H1 (cell line): ENCODE data around the gene GPA33. TPM values are rescaled to one million over a fixed set of nuclear protein-coding genes. Genes with fewer than 3 reads are reported as not detected.
A peak's percentile ranks its signal among the peaks of the same experiment; 100 is the strongest.

Source experiments
- CTCF ChIA-PET: fragments of 300-600 bp; sonication (Branson Sonifier 250); formaldehyde crosslinking; loops from one replicate; lab custom pipeline; 2021; ENCODE audit not compliant: partially characterized antibody; lab: Charles Lee
- POLR2A ChIA-PET: fragments of 300-600 bp; sonication (Branson Sonifier 250); formaldehyde crosslinking; loops from one replicate; lab custom pipeline; 2021; ENCODE audit warnings: inconsistent platforms; ENCODE audit not compliant: partially characterized antibody; lab: Charles Lee
- DNase-seq, 2 experiments: peaks; one replicate each; pipeline versions ENCODE4 v3.0.0 to v3.0.0-alpha.2; 2010 to 2022; ENCODE audit warnings: low spot score in 2 of 2, low read depth in 1 of 2, mixed read lengths in 1 of 2
- FAIRE-seq: peaks from 2 replicates; lab custom pipeline; 2011; peaks lifted over from hg19 to GRCh38; lab: Jason Lieb, UNC
- H2AFZ ChIP-seq: 2 replicates; pipeline ENCODE4 v1.8.1; 2012; ENCODE audit warnings: low read length, inconsistent platforms
- H2AK5ac ChIP-seq: 2 replicates; pipeline ENCODE4 v1.6.1; 2013; ENCODE audit warnings: low read depth, low read length
- H2BK120ac ChIP-seq: replicated peaks from 2 replicates; pipeline ENCODE3; 2013; ENCODE audit warnings: low read depth, low read length, inconsistent platforms
- H2BK12ac ChIP-seq: 2 replicates; pipeline ENCODE4 v1.6.1; 2013; ENCODE audit warnings: low read depth, low read length
- H2BK15ac ChIP-seq: 2 replicates; pipeline ENCODE4 v1.6.1; 2013; ENCODE audit warnings: low read length
- H2BK20ac ChIP-seq: 2 replicates; pipeline ENCODE4 v1.6.1; 2013; ENCODE audit warnings: low read length
- H2BK5ac ChIP-seq: 2 replicates; pipeline ENCODE4 v1.6.1; 2013; ENCODE audit warnings: low read depth, low read length
- H3K14ac ChIP-seq: 2 replicates; pipeline ENCODE4 v1.6.1; 2013; ENCODE audit warnings: inconsistent platforms; ENCODE audit not compliant: insufficient read length
- H3K18ac ChIP-seq: 2 replicates; pipeline ENCODE4 v1.6.1; 2013; ENCODE audit warnings: low read length; ENCODE audit errors: extremely low read depth
- H3K23ac ChIP-seq: 2 replicates; pipeline ENCODE4 v1.6.1; 2013; ENCODE audit warnings: inconsistent platforms; ENCODE audit not compliant: insufficient read length
- H3K23me2 ChIP-seq: 2 replicates; pipeline ENCODE4 v1.6.1; 2013; ENCODE audit warnings: low read depth, low read length
- H3K27ac ChIP-seq: 2 replicates; pipeline ENCODE4 v1.6.1; 2011; ENCODE audit warnings: low read depth, low read length, inconsistent platforms
- H3K27me3 ChIP-seq, 4 experiments: replicated peaks in 1 of 4; 1 replicate in 1 of 4; 2 replicates in 3 of 4; pipeline versions ENCODE4 v1.6.1 to v1.8.1; 2011 to 2013; ENCODE audit warnings: low read length in 3 of 4, mild to moderate bottlenecking in 3 of 4, inconsistent platforms in 2 of 4, mixed read lengths in 2 of 4, moderate library complexity in 1 of 4; ENCODE audit not compliant: control insufficient read depth in 3 of 4, insufficient read depth in 3 of 4; ENCODE audit errors: extremely low read depth in 1 of 4
- H3K36me3 ChIP-seq, 4 experiments: 2 replicates each; pipeline versions ENCODE4 v1.6.1 to v1.8.1; 2011 to 2013; ENCODE audit warnings: mild to moderate bottlenecking in 4 of 4, low read length in 3 of 4, moderate library complexity in 2 of 4, control low read depth in 1 of 4, inconsistent platforms in 1 of 4; ENCODE audit not compliant: insufficient read depth in 4 of 4, control insufficient read depth in 2 of 4
- H3K4ac ChIP-seq: replicated peaks from 2 replicates; pipeline ENCODE3; 2013; ENCODE audit warnings: low read length, low read depth, mixed read lengths, inconsistent platforms; ENCODE audit not compliant: insufficient read length
- H3K4me1 ChIP-seq, 4 experiments: replicated peaks in 1 of 4; 1 replicate in 1 of 4; 2 replicates in 3 of 4; pipeline versions ENCODE4 v1.6.1 to v1.8.1; 2011 to 2013; ENCODE audit warnings: low read length in 3 of 4, inconsistent platforms in 2 of 4, mixed read lengths in 1 of 4; ENCODE audit not compliant: insufficient read depth in 4 of 4, control insufficient read depth in 3 of 4
- H3K4me2 ChIP-seq, 2 experiments: 2 replicates each; pipeline versions ENCODE4 v1.6.1 to v1.8.1; 2011 to 2013; ENCODE audit warnings: low read depth in 2 of 2, low read length in 2 of 2, control low read depth in 1 of 2, inconsistent platforms in 1 of 2, mild to moderate bottlenecking in 1 of 2; ENCODE audit not compliant: insufficient read depth in 1 of 2
- H3K4me3 ChIP-seq, 4 experiments: fragments of 200-600, 300-600 bp in 1 of 4; sonication (generic), shearing (Covaris generic), sonication (Bioruptor Twin) in 1 of 4; 2 replicates each; pipeline versions ENCODE4 v1.5.1 to v1.8.1; 2011 to 2016; ENCODE audit warnings: low read length in 4 of 4, low read depth in 3 of 4, control low read depth in 2 of 4, inconsistent platforms in 2 of 4, mild to moderate bottlenecking in 2 of 4, mixed read lengths in 1 of 4, moderate library complexity in 1 of 4; ENCODE audit not compliant: insufficient read depth in 2 of 4; ENCODE audit errors: extremely low read depth in 1 of 4
- H3K56ac ChIP-seq: replicated peaks from 2 replicates; pipeline ENCODE3; 2013; ENCODE audit warnings: low read depth, mild to moderate bottlenecking, mixed read lengths, low read length, inconsistent platforms; ENCODE audit not compliant: insufficient read length
- H3K79me1 ChIP-seq: 2 replicates; pipeline ENCODE4 v1.6.1; 2013; ENCODE audit warnings: low read depth, low read length, control low read depth
- H3K79me2 ChIP-seq, 2 experiments: 2 replicates each; pipeline versions ENCODE4 v1.6.1 to v1.8.1; 2012 to 2013; ENCODE audit warnings: low read length in 2 of 2, mild to moderate bottlenecking in 2 of 2, inconsistent platforms in 1 of 2; ENCODE audit not compliant: insufficient read depth in 2 of 2, control insufficient read depth in 1 of 2
- H3K9ac ChIP-seq, 4 experiments: replicated peaks in 1 of 4; 1 replicate in 1 of 4; 2 replicates in 3 of 4; pipeline versions ENCODE4 v1.6.1 to v1.8.1; 2011 to 2013; ENCODE audit warnings: low read depth in 3 of 4, low read length in 3 of 4, control low read depth in 2 of 4, mild to moderate bottlenecking in 2 of 4, moderate library complexity in 2 of 4, inconsistent platforms in 1 of 4; ENCODE audit errors: extremely low read depth in 1 of 4
- H3K9me3 ChIP-seq, 2 experiments: 2 replicates each; pipeline versions ENCODE4 v1.6.1 to v1.8.1; 2012 to 2013; ENCODE audit warnings: mild to moderate bottlenecking in 2 of 2, moderate library complexity in 2 of 2, control low read depth in 1 of 2, inconsistent platforms in 1 of 2, low read depth in 1 of 2, low read length in 1 of 2, mixed read lengths in 1 of 2; ENCODE audit not compliant: insufficient read depth in 2 of 2
- H4K20me1 ChIP-seq, 2 experiments: replicated peaks in 1 of 2; 2 replicates each; pipeline versions ENCODE3 to v1.8.1; 2011 to 2013; ENCODE audit warnings: inconsistent platforms in 2 of 2, low read length in 2 of 2, mild to moderate bottlenecking in 1 of 2; ENCODE audit not compliant: insufficient read depth in 2 of 2, control insufficient read depth in 1 of 2
- H4K5ac ChIP-seq: 2 replicates; pipeline ENCODE4 v1.6.1; 2013; ENCODE audit warnings: low read length, low read depth, mixed read lengths, inconsistent platforms; ENCODE audit not compliant: insufficient read length
- H4K8ac ChIP-seq: 2 replicates; pipeline ENCODE4 v1.8.0; 2013; ENCODE audit warnings: mild to moderate bottlenecking, moderate library complexity, low read length, inconsistent platforms; ENCODE audit not compliant: insufficient read depth; ENCODE audit errors: extremely low read depth
- H4K91ac ChIP-seq: replicated peaks from 2 replicates; pipeline ENCODE3; 2013; ENCODE audit warnings: low read length, mixed read lengths, inconsistent platforms; ENCODE audit not compliant: insufficient read length
- FOSL1 ChIP-seq: IDR thresholded peaks from 2 replicates; pipeline ENCODE4 v1.6.1; 2011; ENCODE audit warnings: mild to moderate bottlenecking, low read depth, low read length, moderate library complexity; ENCODE audit not compliant: insufficient read depth
- RAD21 ChIP-seq, 2 experiments: IDR thresholded peaks in 1 of 2; conservative IDR thresholded peaks in 1 of 2; 2 replicates each; pipeline ENCODE4 v1.6.1; 2011; ENCODE audit warnings: low read depth in 2 of 2, low read length in 2 of 2, improper control_type of control experiment in 1 of 2, inconsistent platforms in 1 of 2, mild to moderate bottlenecking in 1 of 2, moderate library complexity in 1 of 2
- WGBS, 2 experiments: shearing (Covaris generic) in 1 of 2; methylation state at CpG; one replicate each; pipeline versions ENCODE4 v1.1.6 to v1.1.7; 2013 to 2015; ENCODE audit warnings: low lambda C conversion rate in 2 of 2, mixed read lengths in 2 of 2, inconsistent platforms in 1 of 2, low coverage in 1 of 2, missing lambda C conversion rate in 1 of 2; ENCODE audit not compliant: insufficient replicate concordance in 2 of 2, insufficient coverage in 1 of 2, insufficient read length in 1 of 2; ENCODE audit errors: extremely low coverage in 1 of 2, missing lambda C conversion rate in 1 of 2; 5-methylcytosine and 5-hydroxymethylcytosine counted together
- polyA plus RNA-seq, 7 experiments: library from polyadenylated mRNA; depleted of rRNA in 3 of 7; stranded (reverse) in 5 of 7; unstranded in 2 of 7; fragments of >200 nt in 5 of 7; fragments of 200-250 nt in 2 of 7; gene quantifications; 1 replicate in 5 of 7; 2 replicates in 1 of 7; 4 replicates in 1 of 7; pipeline versions ENCODE4 v1.2.1 to v1.2.3, GENCODE V29; 2011 to 2013; ENCODE audit warnings: missing spikeins in 2 of 7, mixed read lengths in 2 of 7
- total RNA-seq: library from RNA; stranded (reverse); fragmentation: NEBNext Ultra II Directional; extraction: Animal tissue kit (Norgen Biotek cat#: 25700); gene quantifications from 2 replicates; pipeline ENCODE4 v1.2.1, GENCODE V29; 2021

Gene GPA33
- total and polyA plus RNA-seq, 2 of the 8 experiments (the other 6 are each of a cell fraction or from before 2014, with no cell fraction given), result 0.19 to 0.67 TPM

- Histone ChIP-seq H4K8ac (no peak overlapping the region), H3K14ac (no peak overlapping the region), H3K4me1 (no peaks in the 10 kb centered on the region), H2BK20ac (no peak overlapping the region), H2AFZ (no peak overlapping the region), H3K56ac (no peak overlapping the region), H3K79me1 (no peaks in the 10 kb centered on the region), H4K91ac (no peak overlapping the region), H3K9ac (no peak overlapping the region), H3K36me3 (no peaks in the 10 kb centered on the region), H2BK5ac (no peak overlapping the region), H3K4ac (no peak overlapping the region), H3K4me3 (no peak overlapping the region), H3K4me2 (no peak overlapping the region), H4K5ac (no peak overlapping the region), H2AK5ac (no peak overlapping the region), H3K18ac (no peak overlapping the region), H4K20me1 (no peaks in the 10 kb centered on the region), H3K23me2 (no peaks in the 10 kb centered on the region), H3K23ac (no peak overlapping the region), H3K9me3 (no peaks in the 10 kb centered on the region), H2BK15ac (no peak overlapping the region), H3K79me2 (no peaks in the 10 kb centered on the region), H3K27ac (no peak overlapping the region), H3K27me3 (no peaks in the 10 kb centered on the region), H2BK12ac (no peak overlapping the region), H2BK120ac (no peak overlapping the region)
- TF ChIP-seq FOSL1 (no peak), RAD21 (IDR thresholded peaks at IDR 0.05 in 1 of 2, conservative IDR thresholded peaks at IDR 0.05 in 1 of 2; ENCODE audit: low read depth in 2 of 2, low read length in 2 of 2) (peak; percentile 23 to 39)
- ChIA-PET CTCF (interaction anchor here (0.6 to 7.1 kb wide), 9 partner anchors 50 to 218 kb away, joined by 3 to 45 read pairs (median 4); no protein-coding TSS in a partner anchor), POLR2A (interaction anchor here (0.7 to 4.3 kb wide), 2 partner anchors 92 to 358 kb away, joined by 3 to 13 read pairs; partner anchors contain the start of gene POU2F1)
- DNase-seq, result peak in 1 of 2 experiments; percentile 20
- WGBS, 2 experiments, result 93% methylated on average over 11 of the region's 17 CpGs; no CpG with 5 or more reads in 1 of the 2 experiments
- no peak for FAIRE-seq
Measured at GRCh38 chr1:167128261-167129227, 38.4 kb upstream of the GPA33 start.
